Stimulated activated CD8-positive, alpha-beta memory T cell treated with anti-CD3 and anti-CD28 coated beads, Interleukin-2, amount 100 ng/mL, for 1 hour (primary cell): ENCODE results near the gene TM6SF1.
"Not testable (repeated sequence)": the region's sequence is repeated elsewhere in the genome, so short reads cannot be mapped to it uniquely, and the experiment has no call there.

Source experiments
- DNase-seq, 2 donors: peaks; one replicate each; pipeline ENCODE4 v3.0.0-alpha.2; 2020; ENCODE audit warnings: low read depth in 2 of 2

The TM6SF1 gene

GRCh38 chr15:83115831-83116565, 8.6 kb downstream of the TM6SF1 start:
- DNase-seq, result no peak

- DNase-seq, result no peak
These were observed 10.9 kb downstream of the TM6SF1 start for GRCh38 chr15:83118291-83118827.

- DNase-seq, result no peak
These were observed 11.5 kb downstream of the TM6SF1 start for GRCh38 chr15:83118968-83119367.

- DNase-seq, result no peak
These were observed 12.6 kb downstream of the TM6SF1 start for GRCh38 chr15:83119968-83120581.

GRCh38 chr15:83123529-83123928, 16.1 kb downstream of the TM6SF1 start:
- DNase-seq, result no peak

GRCh38 chr15:83127547-83128150, 20.2 kb downstream of the TM6SF1 start:
- no peak for DNase-seq

GRCh38 chr15:83129791-83130190, 22.3 kb downstream of the TM6SF1 start:
- no peak for DNase-seq

GRCh38 chr15:83132861-83133523, 25.5 kb downstream of the TM6SF1 start:
- DNase-seq, result no peak

GRCh38 chr15:83142151-83142550, 34.7 kb downstream of the TM6SF1 start:
- DNase-seq, result not testable (repeated sequence)

- DNase-seq, result no peak
These were observed 37.3 kb downstream of the TM6SF1 start for GRCh38 chr15:83144771-83145170.

GRCh38 chr15:83153288-83153687, 45.8 kb downstream of the TM6SF1 start:
- DNase-seq, result no peak

GRCh38 chr15:83155942-83156341, 48.5 kb downstream of the TM6SF1 start:
- DNase-seq, result no peak

- no peak for DNase-seq
These were observed 50.9 kb downstream of the TM6SF1 start for GRCh38 chr15:83158393-83158792.

- DNase-seq, result no peak
These were observed 53.3 kb downstream of the TM6SF1 start for GRCh38 chr15:83160741-83161140.

- DNase-seq, result no peak
These were observed 55.6 kb downstream of the TM6SF1 start for GRCh38 chr15:83163032-83163431.

GRCh38 chr15:83164111-83164770, 56.8 kb downstream of the TM6SF1 start:
- DNase-seq, result no peak

GRCh38 chr15:83164771-83165404, 57.4 kb downstream of the TM6SF1 start:
- DNase-seq, result no peak

GRCh38 chr15:83166218-83166617, 58.8 kb downstream of the TM6SF1 start:
- DNase-seq, result no peak

- DNase-seq, result no peak
These were observed 59.4 kb downstream of the TM6SF1 start for GRCh38 chr15:83166830-83167229.

- DNase-seq, result not testable (repeated sequence)
These were observed 62.1 kb downstream of the TM6SF1 start for GRCh38 chr15:83169576-83169975.

- DNase-seq, result no peak
These were observed 63.2 kb downstream of the TM6SF1 start for GRCh38 chr15:83170474-83171165.
